HG03342 (cell line): ENCODE data around the gene IGFBP2.

ENCODE experiments used
- ATAC-seq: cut with Tn5 transposase; IDR thresholded peaks from one replicate; pipeline ENCODE4 v1.9.1; 2021; ENCODE audit warnings: mild to moderate bottlenecking, moderate library complexity; ENCODE audit not compliant: unreplicated experiment

IGFBP2 gene

GRCh38 chr2:216636551-216637450 is 3.6 kb downstream of the IGFBP2 start:
- ATAC-seq: no peak

GRCh38 chr2:216637472-216637871 is 4.3 kb downstream of the IGFBP2 start:
- ATAC-seq: no peak

GRCh38 chr2:216643986-216644659 is 10.9 kb downstream of the IGFBP2 start:
- ATAC-seq: no peak

- no peak for ATAC-seq
Measured at GRCh38 chr2:216644842-216645635, 11.8 kb downstream of the IGFBP2 start.

- ATAC-seq: no peak
Measured at GRCh38 chr2:216645636-216645950, 12.4 kb downstream of the IGFBP2 start.

GRCh38 chr2:216646116-216646515 is 12.9 kb downstream of the IGFBP2 start:
- no peak for ATAC-seq

- ATAC-seq: no peak
Measured at GRCh38 chr2:216648105-216648504, 14.9 kb downstream of the IGFBP2 start.

- ATAC-seq: no peak
Measured at GRCh38 chr2:216649574-216649973, 16.4 kb downstream of the IGFBP2 start.

- no peak for ATAC-seq
Measured at GRCh38 chr2:216650626-216651257, 17.5 kb downstream of the IGFBP2 start.

GRCh38 chr2:216651351-216651881 is 18.2 kb downstream of the IGFBP2 start:
- no peak for ATAC-seq

- ATAC-seq: no peak
Measured at GRCh38 chr2:216652566-216652965, 19.3 kb downstream of the IGFBP2 start.

GRCh38 chr2:216653093-216653799 is 20.0 kb downstream of the IGFBP2 start:
- ATAC-seq: no peak

- ATAC-seq: no peak
Measured at GRCh38 chr2:216653931-216654365, 20.7 kb downstream of the IGFBP2 start.

- no peak for ATAC-seq
Measured at GRCh38 chr2:216654528-216655052, 21.4 kb downstream of the IGFBP2 start.

- no peak for ATAC-seq
Measured at GRCh38 chr2:216657086-216657855, 24.1 kb downstream of the IGFBP2 start.

GRCh38 chr2:216657980-216658379 is 24.8 kb downstream of the IGFBP2 start:
- no peak for ATAC-seq

GRCh38 chr2:216658757-216659156 is 25.5 kb downstream of the IGFBP2 start:
- no peak for ATAC-seq

- no peak for ATAC-seq
Measured at GRCh38 chr2:216659276-216659675, 26.1 kb downstream of the IGFBP2 start.

GRCh38 chr2:216660496-216660895 is 27.3 kb downstream of the IGFBP2 start:
- no peak for ATAC-seq
